NOMO-1 treated with DMSO at 0.1 percent for 48 hours (cell line): ENCODE data around the gene RNU2-63P.
"Not testable (repeated sequence)": the region's sequence is repeated elsewhere in the genome, so short reads cannot be mapped to it uniquely, and the experiment has no call there.

Source experiments
- DNase-seq: peaks from one replicate; lab custom pipeline; 2025; ENCODE audit not compliant: unreplicated experiment; lab: John Stamatoyannopoulos, UW

The RNU2-63P gene

DNA sequence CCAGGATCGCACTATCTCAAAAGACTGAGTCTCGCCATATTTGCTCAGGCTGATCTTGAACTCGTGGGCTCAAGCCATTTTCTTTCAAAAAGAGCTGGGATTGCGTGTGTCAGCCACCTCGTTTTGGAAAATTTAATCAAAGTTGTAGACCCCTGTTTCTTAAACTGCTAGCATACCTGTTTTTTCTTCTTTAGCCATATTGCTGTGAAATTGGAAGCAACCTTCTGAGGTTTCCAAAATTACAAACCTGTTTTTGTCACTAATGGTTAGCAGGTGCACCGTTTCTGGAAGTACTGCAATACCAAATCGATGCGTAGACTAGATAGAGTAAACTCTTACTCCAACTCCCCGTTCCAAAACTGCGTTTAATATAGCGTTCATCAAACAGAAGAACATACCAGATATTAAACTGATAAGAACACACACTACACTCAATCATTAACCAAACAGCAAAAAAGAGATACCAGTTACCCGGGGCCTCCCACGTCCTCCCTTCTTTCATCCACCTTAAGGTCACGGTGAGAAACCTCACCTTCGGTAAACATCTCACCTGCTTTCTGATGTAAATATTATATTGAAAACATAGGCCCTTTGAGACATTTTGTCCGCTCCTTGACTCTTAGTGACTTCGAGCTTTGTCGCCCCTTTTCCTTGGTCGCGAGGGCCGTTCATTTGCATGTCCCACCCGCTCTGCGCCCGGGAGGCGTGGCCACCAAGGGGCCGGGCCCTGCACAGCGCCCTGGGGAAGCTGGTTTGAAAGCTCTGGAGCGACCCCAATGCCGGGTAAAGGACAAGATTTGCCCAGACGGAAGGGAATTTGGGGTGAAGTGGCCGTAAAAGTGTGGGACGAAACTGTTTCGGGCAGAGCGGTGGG is at the start of gene RNU2-63P:
RNU2-63P (minus strand) TSS at position 462 of the 874 bp plus-strand sequence.
- DNase-seq = peak; percentile 79

DNA sequence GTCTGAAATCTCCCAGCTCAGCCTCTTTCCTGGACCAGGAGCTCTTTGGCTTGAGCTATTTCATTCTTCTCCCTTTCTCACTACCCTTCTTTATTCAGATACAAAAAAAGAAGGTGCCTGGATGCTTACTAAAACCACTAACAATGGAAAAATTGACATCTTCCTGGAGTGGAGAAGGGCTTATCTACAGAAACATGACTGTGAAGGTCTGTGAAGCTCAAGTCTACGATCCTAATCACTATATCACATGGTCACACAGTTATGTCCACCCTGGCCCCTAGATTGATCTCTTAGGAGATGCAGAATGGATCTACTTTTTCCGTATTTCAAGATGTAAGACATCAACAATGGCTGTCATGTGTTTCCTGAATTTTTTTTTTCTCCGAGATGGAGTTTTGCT is 44.9 kb upstream of the RNU2-63P start:
- DNase-seq = no peak

DNA sequence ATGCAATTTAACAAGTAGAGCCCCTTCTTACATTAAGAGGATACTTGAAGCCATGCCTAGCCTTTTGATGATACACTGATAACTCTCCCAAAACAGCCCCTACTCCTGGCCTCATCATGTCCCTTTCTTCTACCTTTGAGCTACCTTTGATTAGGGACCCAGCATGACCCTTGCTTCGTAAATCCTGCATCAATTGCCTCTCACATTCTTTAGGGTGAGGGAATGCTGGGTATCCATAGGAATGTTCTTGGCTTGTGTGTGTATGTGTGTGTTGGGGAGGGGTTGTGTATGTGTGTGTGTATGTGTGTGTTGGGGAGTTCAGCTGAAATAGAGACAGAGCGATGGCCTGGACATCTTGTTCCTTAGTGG is 44.5 kb upstream of the RNU2-63P start:
- DNase-seq = no peak

DNA sequence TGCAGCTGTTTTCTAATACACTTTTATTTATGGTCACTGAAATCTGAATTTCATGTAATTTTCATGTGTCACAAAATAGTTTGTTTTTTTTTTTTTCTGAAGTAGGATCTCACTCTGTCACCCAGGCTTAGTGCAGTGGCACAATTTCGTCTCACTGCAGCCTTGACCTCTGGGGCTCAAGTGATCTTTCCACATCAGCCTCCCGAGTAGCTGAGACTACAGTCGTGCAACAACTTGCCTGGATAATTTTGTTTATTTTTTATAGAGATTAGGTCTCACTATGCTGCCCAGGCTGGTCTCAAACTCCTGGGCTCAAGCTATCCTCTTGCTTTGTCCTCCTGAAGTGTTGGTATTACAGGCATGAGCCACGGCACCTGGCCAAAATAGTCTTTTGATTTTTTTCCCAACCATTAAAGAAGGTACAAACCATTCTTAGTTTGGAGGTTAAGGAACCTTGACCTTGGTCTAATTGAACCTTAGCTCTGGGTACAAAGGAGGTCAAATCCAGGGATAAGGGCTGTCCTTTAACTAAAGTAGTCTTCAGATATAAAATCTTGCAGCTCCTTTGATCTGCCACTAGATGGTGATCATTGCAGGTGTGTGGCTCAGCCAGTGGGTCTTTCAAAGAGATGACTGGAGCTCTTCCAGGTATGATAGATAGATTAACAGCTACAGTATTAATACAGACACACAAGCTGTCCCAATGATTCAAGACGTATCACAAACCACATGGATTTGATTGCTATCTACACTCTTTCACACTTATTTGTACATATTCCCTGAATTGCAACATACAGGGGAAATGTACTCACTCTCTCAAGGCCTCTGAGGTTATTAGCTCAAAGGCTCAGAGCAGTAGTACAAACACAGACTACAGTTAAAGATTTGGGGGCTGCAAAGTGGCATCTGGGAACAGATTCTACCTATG is 43.9 kb upstream of the RNU2-63P start:
- peak; percentile 43 for DNase-seq

DNA sequence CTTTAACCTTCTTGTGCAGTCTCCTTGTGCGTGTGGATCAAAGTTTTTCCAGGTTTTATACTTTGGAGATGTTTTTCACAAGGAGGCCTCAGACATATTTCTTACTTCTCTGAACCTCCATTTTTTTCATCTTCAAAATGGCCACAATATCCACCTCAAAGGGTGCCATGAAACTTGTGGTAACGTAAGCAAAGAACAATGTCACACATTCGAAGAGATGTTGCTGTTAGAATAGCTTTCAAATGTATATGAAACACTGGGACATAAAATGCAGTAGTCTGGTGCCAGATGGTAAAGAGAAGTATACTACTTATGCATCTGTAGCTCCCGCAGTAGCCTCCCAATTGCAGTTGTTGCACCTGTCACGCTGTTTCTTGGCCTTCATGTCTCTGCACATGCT is 41.8 kb upstream of the RNU2-63P start:
- no peak for DNase-seq

DNA sequence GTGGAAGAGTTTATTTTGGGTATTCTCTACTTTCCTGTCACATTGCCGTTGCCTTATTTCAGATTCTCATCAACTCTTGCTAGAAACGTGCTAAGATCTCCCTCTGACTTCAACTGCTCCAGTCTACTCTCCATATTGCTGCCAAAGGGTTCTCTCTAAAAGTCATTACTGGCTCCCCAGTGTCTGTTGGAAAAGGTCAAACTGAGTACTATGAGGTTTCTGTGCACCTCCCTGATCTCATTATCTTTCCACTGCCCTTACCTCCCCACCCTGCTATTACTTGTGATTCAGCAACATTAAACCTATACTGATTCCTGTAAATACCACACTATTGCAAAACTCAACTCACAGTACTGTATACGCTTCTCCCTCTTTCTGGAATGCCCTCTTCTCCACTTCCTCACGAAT is 41.1 kb upstream of the RNU2-63P start:
- DNase-seq = no peak

DNA sequence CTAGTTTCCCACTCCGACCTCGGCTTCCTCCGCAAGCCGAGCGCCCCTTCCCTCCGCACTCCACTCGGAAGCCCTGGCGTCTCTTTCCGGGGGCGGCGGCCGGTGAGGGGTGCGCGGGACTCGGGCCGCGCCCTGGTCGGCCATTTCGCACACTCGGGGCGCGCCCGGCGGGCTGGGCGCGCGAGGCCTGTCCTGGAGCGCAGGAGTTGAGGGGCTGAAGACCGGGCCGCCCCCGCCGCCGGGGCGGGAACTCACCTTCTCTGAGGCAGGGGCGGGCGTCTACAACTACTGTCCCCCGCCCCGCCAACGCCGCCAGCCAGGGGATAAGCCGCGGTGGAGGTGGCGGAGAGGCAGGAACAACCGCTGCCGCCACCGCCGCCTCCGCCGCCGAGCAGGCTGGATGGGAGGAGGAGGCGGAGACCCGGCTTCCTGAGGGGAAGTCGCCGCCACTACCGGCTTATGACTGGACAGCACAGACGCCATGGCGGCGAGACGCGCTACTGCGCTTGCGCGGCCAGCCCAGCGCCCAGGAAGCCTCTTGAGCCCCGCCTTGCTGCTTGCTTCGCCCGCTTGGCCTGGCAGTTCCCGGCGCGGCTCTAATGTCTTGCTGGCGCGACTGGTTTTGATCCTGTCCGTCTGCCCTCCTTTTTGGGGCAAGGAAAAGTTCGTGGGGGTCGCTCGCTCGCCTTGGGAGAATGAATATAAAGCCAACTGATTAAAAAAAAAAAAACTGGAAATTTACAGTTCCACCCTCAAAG is 39.2 kb upstream of the RNU2-63P start, which contains the start of gene KRCC1:
KRCC1 (minus strand) TSS at position 413 of the 758 bp plus-strand sequence. CDS start 27,220 bp downstream, outside the sequence.
- DNase-seq = peak; percentile 83

DNA sequence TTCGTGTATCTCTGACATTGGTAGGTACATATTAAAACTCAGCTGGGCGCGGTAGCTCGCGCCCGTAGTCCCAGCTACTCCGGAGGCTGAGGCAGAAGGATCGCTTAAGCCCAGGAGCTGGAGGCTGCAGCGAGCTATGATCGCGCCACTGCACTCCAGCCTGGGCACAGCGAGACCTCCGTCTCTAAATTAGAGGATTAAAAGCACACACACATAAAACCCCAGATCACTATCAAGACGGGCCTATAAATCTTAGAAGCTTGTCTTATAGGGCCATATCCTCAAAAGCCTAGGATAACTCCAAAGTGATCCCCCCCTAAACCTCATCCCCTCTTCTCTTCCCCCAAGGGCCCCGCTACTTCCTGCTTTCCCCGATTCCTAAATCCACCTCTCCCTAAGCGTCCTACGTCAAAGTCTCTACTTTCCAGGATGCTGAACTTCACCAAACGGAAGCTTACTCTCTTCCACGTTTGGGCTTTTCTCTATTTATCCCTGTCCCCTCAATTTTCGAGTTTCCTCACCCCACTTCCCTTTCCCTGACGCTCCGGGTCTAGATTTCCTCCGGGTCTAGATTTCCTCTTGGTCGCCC is 38.5 kb upstream of the RNU2-63P start:
- no peak for DNase-seq

DNA sequence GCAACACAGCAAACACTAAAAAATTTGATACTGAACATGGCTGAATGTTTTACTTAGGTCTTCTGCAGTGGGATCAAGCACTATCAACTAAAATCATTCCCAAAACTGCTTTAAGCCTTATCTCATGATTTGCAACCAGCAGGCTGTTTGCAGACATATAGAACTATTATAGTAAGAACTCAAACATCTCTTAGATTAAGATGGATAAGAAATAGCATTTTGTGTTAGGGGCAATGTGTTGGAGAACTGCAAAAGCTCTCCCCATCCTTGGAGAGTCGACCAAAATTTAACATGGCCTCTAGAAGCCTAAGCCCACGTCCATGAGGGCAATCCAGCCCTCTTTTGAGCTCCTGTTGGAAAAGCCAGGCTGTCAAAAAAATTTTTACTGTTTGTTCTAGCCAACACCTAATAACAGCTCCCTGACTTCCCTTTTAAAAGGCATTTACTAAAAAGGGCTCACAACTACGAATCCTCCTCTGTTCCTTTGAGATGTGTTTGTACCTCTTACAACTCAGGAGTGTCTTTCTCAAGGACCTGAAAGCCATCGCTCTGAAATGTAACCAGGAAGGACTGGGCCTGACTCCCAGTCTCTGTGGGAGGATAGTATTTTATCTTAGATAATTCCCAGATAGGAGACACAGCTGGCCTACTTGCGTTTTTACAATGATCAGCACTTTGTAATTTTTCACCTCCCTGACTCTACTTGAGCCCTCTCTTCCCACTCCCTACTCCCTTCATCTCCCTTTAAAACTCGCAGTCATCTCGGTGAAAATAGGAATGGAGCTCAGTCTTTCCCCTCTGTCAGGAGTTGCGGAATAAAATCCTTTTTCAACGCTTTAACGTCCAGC is 37.8 kb upstream of the RNU2-63P start:
- peak; percentile 12 for DNase-seq

DNA sequence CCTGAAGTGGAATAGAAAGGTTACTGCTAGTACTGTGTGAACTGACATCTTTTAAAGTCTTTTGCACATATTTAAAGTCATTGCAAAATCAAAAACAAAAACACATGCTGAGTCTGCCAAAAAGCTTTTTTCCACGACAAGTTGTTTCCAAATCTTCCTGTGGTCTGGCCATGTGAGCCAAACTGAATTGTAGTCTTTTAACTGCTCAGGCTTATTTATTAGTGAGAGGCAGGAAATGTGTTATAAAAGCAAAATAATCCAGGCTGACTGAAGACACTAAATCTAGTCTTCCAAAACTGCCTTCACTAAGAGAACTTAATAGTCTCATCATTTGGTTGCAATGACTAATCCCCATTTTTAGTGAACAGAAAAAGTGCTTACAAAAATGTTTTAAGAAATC is 36.9 kb upstream of the RNU2-63P start:
- DNase-seq = no peak

DNA sequence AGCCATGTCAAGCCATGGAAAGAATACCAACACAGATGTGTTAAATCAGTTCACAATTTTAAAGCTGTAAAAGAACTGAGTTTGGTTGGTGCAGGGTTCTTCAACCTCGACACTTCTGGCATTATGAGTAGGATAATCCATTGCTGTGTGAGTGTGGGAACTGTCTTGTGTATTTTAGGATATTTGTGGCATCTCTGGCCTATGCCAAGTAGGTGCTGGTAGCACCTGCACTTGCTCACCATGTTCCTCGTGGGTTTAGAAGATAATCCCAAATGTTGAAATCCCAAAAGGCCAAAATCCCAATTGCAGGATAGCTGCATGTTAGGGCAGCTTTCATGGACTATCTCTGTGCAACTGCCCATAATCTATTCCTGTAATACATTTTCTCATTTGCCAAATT is 35.4 kb upstream of the RNU2-63P start:
- no peak for DNase-seq

DNA sequence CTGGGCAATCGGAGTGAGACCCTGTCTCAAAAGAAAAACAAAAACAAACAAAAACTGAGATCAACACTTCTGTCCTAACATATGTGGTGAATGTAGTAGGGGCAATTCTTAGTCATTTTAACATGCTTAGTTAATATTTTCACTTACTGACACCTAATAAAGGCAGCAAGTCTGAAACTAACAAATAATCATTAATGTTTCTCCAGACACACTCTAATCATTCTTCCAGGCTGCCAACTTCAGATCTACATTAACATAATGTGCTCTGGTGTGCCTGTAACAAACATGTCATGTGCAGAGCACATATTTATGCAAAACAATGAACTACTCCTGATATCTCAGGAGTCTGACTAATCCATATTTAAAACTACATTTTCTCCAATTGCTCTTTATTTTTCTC is 33.3 kb upstream of the RNU2-63P start:
- DNase-seq = no peak

DNA sequence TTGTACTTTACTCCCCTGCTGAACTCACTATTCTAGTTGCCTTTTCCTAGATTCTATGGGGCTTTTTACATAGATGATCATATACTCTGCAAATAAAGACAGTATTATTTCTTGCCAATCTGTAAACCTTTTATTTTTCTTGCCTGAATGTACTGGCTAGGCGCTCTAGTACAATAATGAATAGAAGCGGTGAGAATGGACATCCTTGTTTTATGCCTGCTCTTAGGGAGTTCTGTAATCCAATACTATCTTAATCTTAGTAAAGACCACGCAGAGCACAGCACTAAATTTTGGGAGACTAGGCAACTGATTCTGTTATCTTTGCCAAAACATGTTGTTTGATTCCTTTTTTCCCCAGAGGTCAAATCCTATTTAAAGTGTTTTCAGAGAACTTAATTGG is 32.2 kb upstream of the RNU2-63P start:
- DNase-seq = no peak

DNA sequence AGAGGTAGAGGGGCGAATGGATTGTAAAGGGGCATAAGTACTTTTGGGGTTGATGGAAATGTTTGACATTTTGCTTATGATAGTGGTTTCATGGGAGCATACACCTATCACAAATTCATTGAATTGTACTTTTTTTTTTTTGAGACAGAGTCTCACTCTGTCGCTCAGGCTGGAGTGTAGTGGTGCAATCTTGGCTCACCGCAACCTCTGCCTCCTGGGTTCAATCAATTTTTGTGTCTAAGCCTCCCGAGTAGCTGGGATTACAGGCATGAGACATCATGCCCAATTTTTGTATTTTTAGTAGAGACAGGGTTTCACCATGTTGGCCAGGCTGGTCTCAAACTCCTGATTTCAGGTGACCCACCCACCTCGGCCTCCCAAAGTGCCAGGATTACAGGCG is 29.2 kb upstream of the RNU2-63P start:
- not testable (repeated sequence) for DNase-seq

DNA sequence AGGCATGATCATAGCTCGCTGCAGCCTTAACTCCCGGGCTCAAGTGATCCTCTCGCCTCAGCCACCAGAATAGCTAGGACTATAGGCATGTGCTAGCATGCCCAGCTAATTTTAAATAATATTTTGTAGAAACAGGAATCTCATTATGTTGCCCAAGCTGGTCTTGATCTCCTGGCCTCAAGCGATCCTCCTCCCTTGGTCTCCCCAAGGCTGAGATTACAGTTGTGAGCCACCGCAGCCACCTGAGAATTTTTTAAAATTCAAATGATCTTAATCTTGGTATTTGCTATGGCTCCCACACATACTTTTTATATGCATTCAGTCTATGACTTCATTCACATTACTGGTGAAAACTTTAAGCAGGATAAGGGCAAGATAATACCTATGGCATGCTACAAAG is 26.1 kb upstream of the RNU2-63P start:
- no peak for DNase-seq

DNA sequence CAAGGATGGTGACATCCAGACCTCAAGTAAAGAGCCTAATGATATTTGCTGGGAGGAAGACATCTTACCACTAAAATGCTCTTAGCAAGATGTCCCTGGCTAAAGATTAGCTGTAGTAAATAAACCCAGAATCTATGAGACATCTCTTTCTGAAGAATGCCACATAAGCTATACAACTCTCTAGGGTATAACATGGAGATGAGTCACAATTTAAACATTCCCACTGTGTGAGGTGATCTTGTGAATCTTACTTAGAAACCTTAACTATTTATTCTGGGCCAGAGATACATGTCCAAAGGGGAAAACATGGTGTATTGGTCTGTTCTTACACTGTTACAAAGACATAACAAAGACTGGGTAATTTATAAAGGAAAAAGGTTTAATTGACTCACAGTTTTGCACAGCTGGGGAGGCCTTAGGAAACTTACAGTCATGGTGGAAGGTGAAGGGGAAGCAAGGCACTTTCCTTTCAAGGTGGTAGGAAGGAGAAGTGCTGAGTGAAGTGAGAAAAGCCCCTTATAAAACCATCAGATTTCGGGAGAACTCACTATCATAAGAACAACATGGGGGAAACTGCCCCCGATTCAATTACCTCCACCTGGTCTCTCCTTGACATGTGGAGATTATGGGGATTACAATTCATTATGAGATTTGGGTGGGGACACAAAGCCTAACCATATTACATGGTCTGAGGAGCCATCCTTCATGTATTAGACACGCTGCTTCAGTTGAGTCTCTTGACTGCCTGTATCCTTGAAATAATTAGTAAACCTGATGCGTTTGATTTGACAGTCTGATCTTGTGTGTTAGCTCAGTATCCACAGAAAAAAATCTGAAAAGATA is 22.1 kb upstream of the RNU2-63P start:
- no peak for DNase-seq

DNA sequence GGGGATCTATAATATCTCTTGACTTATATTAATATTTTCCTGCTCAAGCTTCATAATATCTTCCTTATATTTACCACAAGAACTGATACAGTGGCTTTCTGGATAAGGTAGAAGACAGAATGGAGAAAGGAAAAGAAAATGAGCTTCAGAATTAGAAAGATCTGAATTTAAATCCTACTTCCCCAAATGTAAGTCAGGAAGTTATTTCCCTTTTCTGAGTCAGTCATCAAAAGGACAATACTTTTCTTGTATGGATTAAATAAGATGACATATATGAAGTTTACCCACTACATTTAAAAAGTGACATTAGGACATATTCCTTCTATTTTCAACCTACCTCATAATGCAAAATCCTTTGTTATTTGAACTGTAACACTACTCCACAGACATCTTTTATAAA is 20.3 kb upstream of the RNU2-63P start:
- peak; percentile 36 for DNase-seq

DNA sequence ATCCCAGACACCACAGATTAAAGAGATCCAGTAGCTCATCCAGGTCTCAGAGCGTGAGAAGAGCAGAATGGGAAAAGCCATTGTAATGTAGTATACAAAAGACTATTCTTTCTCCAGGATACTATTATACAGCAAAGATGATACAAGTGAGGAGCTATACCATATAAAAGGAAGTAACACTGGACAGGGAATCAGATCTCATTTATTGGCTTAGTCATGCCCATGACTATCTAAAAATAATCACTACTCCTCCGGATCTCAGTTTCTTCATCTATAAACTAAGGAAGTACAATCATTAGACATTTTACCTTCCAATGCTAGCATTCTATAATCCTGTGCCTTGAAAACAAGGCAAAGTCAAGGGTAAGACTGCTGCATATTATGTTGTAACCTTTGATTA is 19.8 kb upstream of the RNU2-63P start:
- DNase-seq = no peak
